ENCODE data around the gene TMEM50B. TPM values are rescaled to one million over a fixed set of nuclear protein-coding genes. Genes with fewer than 3 reads are reported as not detected.

TMEM50B gene
- 24.4 and 28.4 TPM in 2 replicates for total RNA-seq
- polyA plus RNA-seq, result 45.5 and 60.8 TPM in 2 replicates
- 25.8 and 30.4 TPM in 2 replicates for polyA plus RNA-seq (2012)
- polyA minus RNA-seq (ENCODE audit: low replicate concordance), result 4.2 and 15.7 TPM in 2 replicates

DNA sequence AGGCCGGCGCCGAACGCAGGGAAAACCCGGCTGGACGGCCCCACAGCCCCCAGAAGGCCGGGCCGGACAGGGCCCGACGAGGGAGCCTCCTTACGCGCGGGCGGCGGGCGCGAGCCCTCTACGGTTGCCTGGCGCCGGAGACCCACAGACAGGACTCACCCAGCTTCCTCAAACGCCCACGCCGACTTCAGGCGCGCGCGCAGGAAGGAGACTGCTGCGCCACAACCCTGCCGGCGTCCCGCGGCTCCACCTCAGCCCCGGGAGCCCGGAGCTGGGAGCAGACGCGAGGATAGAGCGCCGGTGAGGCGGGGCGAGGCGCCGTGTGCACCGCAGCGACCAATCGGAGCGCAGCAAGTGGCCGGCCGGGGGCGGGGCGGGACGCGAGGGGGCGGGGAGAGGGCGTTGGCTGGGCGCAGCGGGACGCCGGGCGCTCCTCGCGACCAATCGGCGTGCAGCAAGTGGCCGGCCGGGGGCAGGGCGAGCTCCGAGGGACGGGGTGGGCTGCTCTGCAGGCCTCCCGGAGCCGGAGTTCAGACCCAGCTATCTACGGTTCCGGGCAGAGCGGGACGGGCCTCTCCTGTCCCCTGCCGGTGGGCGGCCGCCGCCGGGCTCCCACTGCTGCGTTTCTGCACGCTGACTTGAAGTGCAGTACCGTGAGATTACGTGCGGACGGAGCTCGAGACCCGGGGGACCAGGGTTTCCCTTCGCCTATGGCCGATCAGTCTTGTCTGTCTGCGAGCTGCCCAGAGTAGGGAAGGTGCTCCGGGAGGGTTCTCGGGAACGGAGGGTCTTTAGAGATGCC, at the start of gene TMEM50B:
TSS of gene TMEM50B (minus strand) at position 296 of the 802 bp plus-strand sequence. CDS start 11,089 bp downstream, outside the sequence.
- H3K4me1 ChIP-seq (ENCODE audit: control insufficient read depth, extremely low read depth, insufficient read depth, low read length), result peaks cover 4% of the 10 kb centered on the region
- no peaks in the 10 kb centered on the region for H4K20me1 ChIP-seq (ENCODE audit: control insufficient read depth, extremely low read depth, insufficient read depth, low read length)
- DNase-seq (ENCODE audit: low read depth in 2 of 2), result peak; percentile 92 to 96
- H3K9me3 ChIP-seq (ENCODE audit: control insufficient read depth, insufficient read depth, low read depth, low read length), result no peaks in the 10 kb centered on the region
- peaks cover 13% of the 10 kb centered on the region for H3K79me2 ChIP-seq (ENCODE audit: control insufficient read depth, insufficient read depth, low read length)
- no peaks in the 10 kb centered on the region for H3K27me3 ChIP-seq (ENCODE audit: control insufficient read depth, insufficient read depth, low read length)
- H2AFZ ChIP-seq (ENCODE audit: low read length), result peak within 1 kb of the TSS; percentile 89
- TF ChIP-seq, protein P1, sequence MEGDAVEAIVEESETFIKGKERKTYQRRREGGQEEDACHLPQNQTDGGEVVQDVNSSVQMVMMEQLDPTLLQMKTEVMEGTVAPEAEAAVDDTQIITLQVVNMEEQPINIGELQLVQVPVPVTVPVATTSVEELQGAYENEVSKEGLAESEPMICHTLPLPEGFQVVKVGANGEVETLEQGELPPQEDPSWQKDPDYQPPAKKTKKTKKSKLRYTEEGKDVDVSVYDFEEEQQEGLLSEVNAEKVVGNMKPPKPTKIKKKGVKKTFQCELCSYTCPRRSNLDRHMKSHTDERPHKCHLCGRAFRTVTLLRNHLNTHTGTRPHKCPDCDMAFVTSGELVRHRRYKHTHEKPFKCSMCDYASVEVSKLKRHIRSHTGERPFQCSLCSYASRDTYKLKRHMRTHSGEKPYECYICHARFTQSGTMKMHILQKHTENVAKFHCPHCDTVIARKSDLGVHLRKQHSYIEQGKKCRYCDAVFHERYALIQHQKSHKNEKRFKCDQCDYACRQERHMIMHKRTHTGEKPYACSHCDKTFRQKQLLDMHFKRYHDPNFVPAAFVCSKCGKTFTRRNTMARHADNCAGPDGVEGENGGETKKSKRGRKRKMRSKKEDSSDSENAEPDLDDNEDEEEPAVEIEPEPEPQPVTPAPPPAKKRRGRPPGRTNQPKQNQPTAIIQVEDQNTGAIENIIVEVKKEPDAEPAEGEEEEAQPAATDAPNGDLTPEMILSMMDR (conservative IDR thresholded peaks at IDR 0.05 in 1 of 2, IDR thresholded peaks at IDR 0.05 in 1 of 2; ENCODE audit: low read depth in 1 of 2, low read length in 2 of 2), result peak; percentile 22 to 55
- no peak for TF ChIP-seq EZH2 (IDR thresholded peaks at IDR 0.05; ENCODE audit: low read length, missing control alignments)
- peak within 1 kb of the TSS; percentile 74 to 98 (median 86) for H3K4me3 ChIP-seq (replicated peaks in 1 of 4; ENCODE audit: control extremely low read depth in 1 of 4, insufficient read depth in 1 of 4, low read depth in 3 of 4, low read length in 4 of 4)
- peak within 1 kb of the TSS; percentile 93 for H3K9ac ChIP-seq (ENCODE audit: insufficient read depth, low read length)
- H3K36me3 ChIP-seq (ENCODE audit: control insufficient read depth, insufficient read depth, low read length), result no peaks in the 10 kb centered on the region
- H3K4me2 ChIP-seq (ENCODE audit: extremely low read depth, insufficient read depth, low read length), result peak within 1 kb of the TSS; percentile 91
- H3K27ac ChIP-seq (ENCODE audit: insufficient read depth, low read length), result peak within 1 kb of the TSS; percentile 93

DNA sequence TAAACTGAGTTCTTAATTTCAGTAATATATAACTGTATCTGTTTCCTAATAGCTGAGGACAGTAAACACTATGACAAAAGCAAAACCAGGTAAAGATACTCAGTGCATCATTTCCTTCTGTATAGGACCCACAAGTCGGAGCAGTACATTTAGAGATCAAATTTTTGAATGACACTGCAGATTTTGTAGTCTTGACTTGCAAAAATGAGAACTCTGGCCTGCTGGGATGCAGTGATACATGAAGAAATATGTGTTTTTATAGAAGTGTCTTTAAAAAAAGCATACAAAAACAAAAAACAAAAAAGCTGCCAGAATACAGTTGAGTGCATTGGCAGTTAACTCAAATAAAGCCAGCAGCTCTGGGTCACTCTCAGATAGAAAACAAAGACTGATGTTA, 43.2 kb upstream of the TMEM50B start:
- H3K27ac ChIP-seq (ENCODE audit: insufficient read depth, low read length), result no peak overlapping the region
- no peaks in the 10 kb centered on the region for H3K27me3 ChIP-seq (ENCODE audit: control insufficient read depth, insufficient read depth, low read length)
- H3K4me1 ChIP-seq (ENCODE audit: control insufficient read depth, extremely low read depth, insufficient read depth, low read length), result no peaks in the 10 kb centered on the region
- H3K36me3 ChIP-seq (ENCODE audit: control insufficient read depth, insufficient read depth, low read length), result peaks cover 3% of the 10 kb centered on the region
- H3K9me3 ChIP-seq (ENCODE audit: control insufficient read depth, insufficient read depth, low read depth, low read length), result no peaks in the 10 kb centered on the region
- H3K9ac ChIP-seq (ENCODE audit: insufficient read depth, low read length), result no peak overlapping the region
- no peak overlapping the region for H2AFZ ChIP-seq (ENCODE audit: low read length)
- no peak for DNase-seq (ENCODE audit: low read depth in 2 of 2)
- no peaks in the 10 kb centered on the region for H3K79me2 ChIP-seq (ENCODE audit: control insufficient read depth, insufficient read depth, low read length)
- H4K20me1 ChIP-seq (ENCODE audit: control insufficient read depth, extremely low read depth, insufficient read depth, low read length), result no peaks in the 10 kb centered on the region
- TF ChIP-seq, protein P1 (conservative IDR thresholded peaks at IDR 0.05 in 1 of 2, IDR thresholded peaks at IDR 0.05 in 1 of 2; ENCODE audit: low read depth in 1 of 2, low read length in 2 of 2), result no peak
- TF ChIP-seq EZH2 (IDR thresholded peaks at IDR 0.05; ENCODE audit: low read length, missing control alignments), result no peak
- H3K4me2 ChIP-seq (ENCODE audit: extremely low read depth, insufficient read depth, low read length), result no peak overlapping the region
- H3K4me3 ChIP-seq (replicated peaks in 1 of 4; ENCODE audit: control extremely low read depth in 1 of 4, insufficient read depth in 1 of 4, low read depth in 3 of 4, low read length in 4 of 4), result no peak overlapping the region

DNA sequence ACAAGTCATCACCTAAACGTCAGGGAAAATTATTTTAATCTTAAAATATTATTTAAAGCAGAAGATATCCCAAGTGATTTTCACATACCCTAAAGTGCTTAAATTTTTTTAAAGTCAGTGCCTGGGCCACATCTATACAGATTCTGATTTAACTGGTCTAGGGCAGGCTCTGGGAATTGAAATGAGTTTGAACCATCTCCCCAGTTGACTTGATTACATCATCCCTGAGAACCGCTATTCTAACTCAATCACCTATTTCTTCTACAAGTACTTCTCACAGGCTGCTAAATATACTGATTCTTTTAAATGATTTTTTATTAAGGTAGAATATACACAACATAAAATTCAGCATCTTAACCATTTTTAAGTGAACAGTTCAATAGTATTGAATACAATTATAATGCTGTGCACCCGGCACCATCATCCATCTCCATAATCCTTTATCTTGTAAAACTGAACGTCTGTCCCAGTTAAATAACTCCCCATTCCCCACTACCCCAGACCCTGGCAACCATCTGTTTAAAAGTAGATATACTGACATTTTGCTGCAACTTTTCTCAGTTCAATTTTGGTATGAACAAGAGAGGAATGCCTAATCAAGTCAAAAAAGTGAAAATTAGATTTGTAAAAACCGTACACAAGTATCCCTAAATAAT, 42.7 kb upstream of the TMEM50B start:
- no peaks in the 10 kb centered on the region for H3K27me3 ChIP-seq (ENCODE audit: control insufficient read depth, insufficient read depth, low read length)
- H3K79me2 ChIP-seq (ENCODE audit: control insufficient read depth, insufficient read depth, low read length), result no peaks in the 10 kb centered on the region
- TF ChIP-seq, protein P1 (conservative IDR thresholded peaks at IDR 0.05 in 1 of 2, IDR thresholded peaks at IDR 0.05 in 1 of 2; ENCODE audit: low read depth in 1 of 2, low read length in 2 of 2), result no peak
- no peak for TF ChIP-seq EZH2 (IDR thresholded peaks at IDR 0.05; ENCODE audit: low read length, missing control alignments)
- no peak overlapping the region for H3K9ac ChIP-seq (ENCODE audit: insufficient read depth, low read length)
- H4K20me1 ChIP-seq (ENCODE audit: control insufficient read depth, extremely low read depth, insufficient read depth, low read length), result no peaks in the 10 kb centered on the region
- no peaks in the 10 kb centered on the region for H3K9me3 ChIP-seq (ENCODE audit: control insufficient read depth, insufficient read depth, low read depth, low read length)
- H3K4me3 ChIP-seq (replicated peaks in 1 of 4; ENCODE audit: control extremely low read depth in 1 of 4, insufficient read depth in 1 of 4, low read depth in 3 of 4, low read length in 4 of 4), result no peak overlapping the region
- H3K27ac ChIP-seq (ENCODE audit: insufficient read depth, low read length), result no peak overlapping the region
- H3K4me1 ChIP-seq (ENCODE audit: control insufficient read depth, extremely low read depth, insufficient read depth, low read length), result no peaks in the 10 kb centered on the region
- no peak overlapping the region for H3K4me2 ChIP-seq (ENCODE audit: extremely low read depth, insufficient read depth, low read length)
- DNase-seq (ENCODE audit: low read depth in 2 of 2), result no peak
- peaks cover 3% of the 10 kb centered on the region for H3K36me3 ChIP-seq (ENCODE audit: control insufficient read depth, insufficient read depth, low read length)
- H2AFZ ChIP-seq (ENCODE audit: low read length), result no peak overlapping the region

All from fibroblast of lung (primary cell).